NCI-H774 (cell line): Measurements from ENCODE around the gene SERINC5.

ENCODE experiments used
- DNase-seq: peaks from one replicate; lab custom pipeline; 2025; lab: John Stamatoyannopoulos, UW

Gene SERINC5

GRCh38 chr5:80067016-80067415, 188.8 kb downstream of the SERINC5 start:
- no peak for DNase-seq

GRCh38 chr5:80064124-80064523, 191.7 kb downstream of the SERINC5 start:
- no peak for DNase-seq
